ENCODE results near the gene ATP10D.

- TF ChIP-seq POLR2A (IDR thresholded peaks at IDR 0.05; ENCODE audit: low read length), result no peak
- no peak for TF ChIP-seq GATA1 (IDR thresholded peaks at IDR 0.05; ENCODE audit: low read depth, low read length)
These were observed 25.6 kb downstream of the ATP10D start for GRCh38 chr4:47510506-47511143.

All from erythroblast (primary cell).